NCI-H2227 (cell line): ENCODE measurements around the gene SLF2.
"Not testable (repeated sequence)": the region's sequence is repeated elsewhere in the genome, so short reads cannot be mapped to it uniquely, and the experiment has no call there.

Source experiments
- DNase-seq: peaks from one replicate; lab custom pipeline; 2025; ENCODE audit not compliant: unreplicated experiment; lab: John Stamatoyannopoulos, UW

Gene SLF2

DNA sequence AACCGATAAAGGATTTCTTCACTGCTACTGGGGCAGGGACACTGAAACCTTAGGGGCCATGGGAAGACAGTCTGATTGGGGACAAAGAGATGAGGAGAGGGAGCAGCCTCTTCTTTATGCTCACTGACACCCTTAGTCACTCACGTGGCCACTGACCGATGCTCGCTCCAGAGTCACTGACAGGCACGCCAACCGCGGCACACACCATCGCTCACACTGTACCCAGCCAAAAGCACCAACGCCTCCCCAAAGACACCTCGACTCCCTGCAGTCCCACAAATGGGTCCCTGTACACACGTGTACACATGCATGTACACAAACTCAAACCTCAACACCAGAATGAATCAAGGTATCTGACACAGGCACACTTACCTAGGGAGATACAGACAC lies 35.3 kb upstream of the SLF2 start:
- DNase-seq = no peak

DNA sequence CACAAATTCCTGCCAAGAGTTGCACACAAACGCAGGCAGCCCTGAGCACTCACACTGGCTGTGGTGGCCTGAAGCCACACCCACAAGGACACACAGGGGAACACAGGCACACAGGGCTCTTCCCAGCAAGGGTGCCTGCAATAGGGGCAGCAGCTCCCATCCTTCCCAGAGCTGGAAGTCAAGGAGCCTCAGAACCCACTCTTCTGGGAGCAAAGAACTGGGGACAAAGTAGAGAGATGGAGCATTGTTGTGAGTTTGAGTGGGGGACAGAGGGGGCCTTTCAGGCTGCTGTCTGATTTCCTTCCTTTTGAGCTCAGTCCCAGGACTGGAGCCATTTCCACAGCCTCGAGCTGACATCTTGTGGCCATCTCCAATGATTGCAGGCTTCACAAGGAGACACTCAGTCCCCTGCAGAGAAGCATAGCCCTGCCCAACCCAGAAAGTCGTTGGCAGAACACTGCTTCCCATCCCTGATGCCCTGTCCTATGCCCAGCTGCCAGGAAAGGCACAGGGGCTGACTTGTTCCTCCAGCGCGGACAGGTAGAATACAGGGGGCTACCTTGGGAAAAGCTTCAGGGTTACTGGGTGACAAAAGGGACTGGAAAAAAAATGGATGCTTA lies 34.4 kb upstream of the SLF2 start:
- peak; percentile 74 for DNase-seq

DNA sequence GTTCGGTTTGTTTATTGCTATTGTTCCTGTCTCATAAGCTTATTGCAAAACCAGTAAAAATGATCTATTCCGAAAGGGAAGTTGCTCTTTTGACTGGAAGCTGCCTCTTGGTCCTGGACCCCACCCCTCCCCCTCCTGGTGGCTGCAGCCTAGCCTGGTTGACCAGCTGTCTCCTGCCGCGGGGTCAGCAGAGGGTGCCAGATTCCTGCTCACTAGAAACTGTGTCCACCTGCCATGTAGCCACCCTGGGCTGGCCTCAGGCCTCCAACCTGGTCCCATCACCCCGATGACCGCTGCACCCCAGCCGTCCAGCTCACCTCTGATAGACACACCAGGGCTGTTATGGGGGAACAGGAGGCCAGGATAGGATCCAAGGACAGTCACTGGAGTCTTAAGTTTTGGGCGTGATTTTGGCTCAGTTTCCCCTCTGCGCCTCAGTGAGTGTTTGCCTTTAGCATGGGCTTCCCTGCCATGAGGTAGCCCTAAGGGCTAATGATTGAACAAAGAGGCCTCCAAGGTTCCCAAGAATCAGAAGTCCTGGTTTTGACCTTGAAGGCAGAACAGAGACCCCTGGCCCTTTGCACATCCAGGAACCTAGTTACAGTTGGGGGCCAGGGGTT lies 32.9 kb upstream of the SLF2 start:
- no peak for DNase-seq

DNA sequence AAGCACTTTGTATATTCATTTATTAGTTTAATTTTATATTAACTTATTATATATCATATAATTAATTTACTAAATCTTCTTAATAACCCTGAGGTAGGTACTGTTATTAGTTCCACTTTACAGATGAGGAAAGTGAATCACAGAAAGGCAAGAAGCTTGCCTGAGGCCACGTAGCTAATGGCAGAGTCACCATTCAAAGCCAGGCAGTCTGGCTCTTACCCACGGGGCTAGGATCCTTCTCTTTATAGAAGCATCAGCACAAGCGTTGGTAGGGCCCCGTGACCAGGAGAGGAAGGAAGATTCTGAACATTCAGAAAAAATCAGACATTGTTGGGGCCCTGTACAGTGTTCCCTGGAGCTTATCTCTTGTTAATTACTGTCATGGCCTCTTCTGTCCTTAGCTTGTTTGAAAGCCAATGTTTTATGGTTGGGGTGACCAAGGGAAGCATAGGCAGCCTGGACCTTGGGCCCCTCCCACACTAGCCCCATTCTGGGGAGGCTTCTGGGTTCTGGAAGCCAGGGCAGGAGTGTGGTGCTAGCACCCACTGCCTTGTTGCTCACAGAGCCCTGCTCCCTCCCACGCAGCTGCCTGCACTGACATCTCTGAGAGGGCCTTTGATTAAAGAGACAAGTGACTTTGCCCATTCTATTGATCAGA lies 31.1 kb upstream of the SLF2 start:
- no peak for DNase-seq

DNA sequence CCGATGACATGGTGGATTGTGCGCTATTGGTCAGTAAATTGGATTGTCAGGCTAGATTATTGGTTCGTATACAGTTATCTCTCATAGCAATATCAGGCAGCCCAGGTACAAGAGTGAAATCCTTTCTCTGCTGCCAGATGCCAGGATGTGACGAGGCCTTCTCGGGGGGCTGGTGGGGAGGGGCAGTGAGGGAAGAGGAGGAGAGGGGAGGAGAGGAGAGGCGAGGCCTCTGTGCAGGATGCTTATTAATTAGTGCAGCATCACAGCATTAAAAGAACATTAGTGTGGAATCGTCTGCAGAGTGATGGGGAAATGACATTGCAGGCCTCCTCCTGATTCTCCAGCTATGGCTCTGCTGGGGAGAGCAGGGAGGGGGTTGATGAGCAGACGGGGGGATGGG lies 30.5 kb upstream of the SLF2 start:
- DNase-seq = no peak

DNA sequence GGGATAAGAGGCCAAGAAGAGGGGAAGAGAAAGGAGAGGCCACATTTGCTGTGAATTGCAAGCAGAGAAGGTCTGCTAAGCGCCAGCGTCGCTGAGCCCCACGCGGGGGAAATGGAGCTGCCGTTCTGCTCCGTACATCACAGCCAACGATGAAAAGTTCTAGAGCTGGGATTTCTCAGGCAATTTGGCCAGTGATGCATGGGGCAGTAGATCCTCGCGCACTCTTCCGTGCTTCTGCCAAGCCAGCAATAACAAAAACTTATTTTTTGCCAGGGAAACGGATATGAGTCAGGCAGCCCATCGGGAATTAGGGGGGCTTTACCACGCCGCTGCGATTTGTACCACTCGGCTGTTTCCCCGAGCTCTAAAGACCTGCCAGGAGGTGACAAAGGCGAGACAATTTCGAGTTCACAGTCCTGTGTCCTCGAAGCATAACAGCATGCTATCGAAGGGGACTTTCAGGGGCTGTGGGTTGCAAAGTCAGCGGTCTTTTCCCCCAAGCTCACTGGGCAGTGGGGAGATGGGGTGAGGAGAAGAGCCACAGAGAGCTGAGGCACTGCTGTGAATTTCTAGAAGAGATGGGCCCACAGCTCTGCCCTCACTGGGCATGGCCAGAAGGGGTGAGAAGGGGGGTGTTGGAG lies 30.0 kb upstream of the SLF2 start:
- DNase-seq = no peak

DNA sequence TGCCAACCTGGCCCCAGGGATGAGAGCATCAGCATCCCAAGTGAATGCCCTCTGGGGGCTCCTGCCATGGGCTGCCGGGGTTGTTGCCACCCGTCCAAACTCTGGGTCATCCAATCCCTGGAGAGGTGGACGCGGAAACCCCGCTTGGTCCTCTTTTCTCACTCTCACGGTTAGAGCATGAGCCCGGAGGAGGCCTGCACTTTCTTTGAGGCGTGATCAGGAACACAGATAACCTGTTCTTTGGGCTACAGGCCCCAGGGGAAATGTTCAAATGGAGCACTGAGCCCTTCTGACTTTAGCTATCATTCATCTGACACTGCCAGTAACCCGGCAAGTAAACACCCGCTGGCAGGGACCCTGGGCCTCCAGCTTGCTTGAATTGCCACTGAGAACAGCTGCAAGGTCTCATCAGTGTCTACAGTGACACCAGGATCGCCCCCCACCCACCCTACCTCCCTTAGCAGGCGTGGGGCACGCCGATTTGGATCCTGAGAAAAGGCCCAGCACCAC lies 29.4 kb upstream of the SLF2 start:
- no peak for DNase-seq

DNA sequence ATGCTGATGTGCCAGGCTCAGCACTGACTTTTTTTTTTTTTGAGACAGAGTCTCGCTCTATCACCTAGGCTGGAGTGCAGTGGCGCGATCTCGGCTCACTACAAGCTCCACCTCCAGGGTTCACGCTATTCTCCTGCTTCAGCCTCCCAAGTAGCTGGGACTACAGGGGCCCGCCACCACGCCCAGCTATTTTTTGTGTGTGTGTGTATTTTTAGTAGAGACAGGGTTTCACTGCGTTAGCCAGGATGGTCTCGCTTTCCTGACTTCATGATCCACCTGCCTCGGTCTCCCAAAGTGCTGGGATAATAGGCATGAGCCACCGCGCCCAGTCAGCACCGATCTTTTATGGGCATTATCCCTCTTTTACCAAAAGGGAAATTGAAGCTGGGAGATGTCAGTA lies 27.2 kb upstream of the SLF2 start:
- not testable (repeated sequence) for DNase-seq

DNA sequence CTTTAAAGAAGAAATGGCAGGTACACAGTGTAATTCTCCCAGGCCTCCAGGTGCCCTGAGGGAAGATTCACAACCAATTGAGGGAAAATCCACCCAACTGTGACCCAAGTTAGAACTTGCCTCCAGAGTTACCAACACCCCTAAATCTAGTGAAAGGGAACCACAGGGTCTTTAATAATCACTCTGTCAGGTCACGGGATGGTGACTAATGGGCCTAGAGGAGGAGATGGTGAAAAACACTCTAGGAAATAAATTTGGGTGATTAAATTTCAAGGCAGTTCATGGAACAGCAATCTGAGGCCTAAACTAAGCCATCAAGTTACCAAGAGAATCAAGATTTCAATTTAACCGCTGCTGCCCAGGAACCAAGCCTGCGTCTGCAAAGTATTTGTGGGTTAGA lies 26.7 kb upstream of the SLF2 start:
- no peak for DNase-seq

DNA sequence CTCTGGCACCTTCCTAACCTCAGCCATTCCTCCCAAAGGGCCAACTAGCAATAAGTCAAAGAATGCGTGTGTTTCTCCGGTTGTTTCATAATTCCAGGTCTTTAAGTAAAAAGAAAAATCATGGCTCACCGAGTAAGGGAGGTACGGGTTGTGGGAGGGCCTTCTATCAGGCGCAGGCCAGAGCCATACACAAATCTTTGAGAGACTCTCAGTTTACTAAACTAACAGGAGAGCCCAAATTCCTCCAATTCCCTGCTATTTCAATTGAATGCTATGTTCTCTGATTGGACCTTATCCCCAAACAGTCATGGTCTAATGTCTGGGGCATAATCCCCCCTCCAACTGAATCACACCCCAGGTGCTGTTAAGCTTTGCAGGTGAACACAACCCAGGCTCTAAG lies 26.2 kb upstream of the SLF2 start:
- DNase-seq = no peak

DNA sequence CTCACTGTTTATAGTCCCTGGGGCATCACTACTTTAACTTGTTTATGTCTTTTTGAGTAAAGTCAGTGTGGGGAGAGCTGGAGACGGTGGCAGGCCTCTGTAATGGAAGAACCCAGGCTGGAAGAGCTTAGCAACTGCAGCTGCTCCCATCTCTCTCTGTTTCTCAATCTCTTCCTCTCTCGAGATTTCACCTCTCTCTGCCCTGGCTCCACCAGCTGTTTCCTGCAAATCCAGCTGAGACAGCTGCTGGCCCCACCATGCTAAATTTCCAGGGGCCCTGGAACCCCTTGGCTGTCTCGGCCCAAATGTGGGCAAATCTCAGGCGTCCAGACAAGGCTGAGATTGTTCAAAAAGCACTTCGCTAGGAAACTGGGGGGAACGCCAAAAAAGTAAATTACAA lies 25.8 kb upstream of the SLF2 start:
- DNase-seq = no peak

DNA sequence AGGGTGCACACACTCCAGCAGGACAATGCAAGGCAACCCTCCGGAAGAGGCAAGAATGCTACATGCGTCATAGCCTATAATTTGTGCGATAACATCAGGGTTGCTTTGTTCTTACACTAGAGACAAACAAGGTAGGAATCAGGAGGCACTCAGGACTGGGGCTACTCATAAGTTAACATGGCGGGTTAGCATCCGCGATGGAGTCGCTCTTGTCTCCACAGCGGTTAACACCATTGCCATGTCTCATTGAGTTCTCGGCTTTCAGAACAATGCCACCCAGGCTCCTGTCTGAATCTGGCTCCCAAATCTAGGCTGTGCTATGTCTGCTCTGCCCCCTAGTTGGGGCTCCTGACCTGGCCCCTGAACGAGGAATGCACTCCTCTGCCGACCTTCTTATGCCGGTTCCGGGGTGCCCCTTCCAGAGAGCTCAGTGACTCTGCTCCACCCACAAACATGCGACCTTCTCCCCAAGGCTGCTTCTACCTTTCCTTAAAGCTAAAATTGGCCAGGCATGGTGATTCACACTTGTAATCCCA lies 24.9 kb upstream of the SLF2 start:
- no peak for DNase-seq

DNA sequence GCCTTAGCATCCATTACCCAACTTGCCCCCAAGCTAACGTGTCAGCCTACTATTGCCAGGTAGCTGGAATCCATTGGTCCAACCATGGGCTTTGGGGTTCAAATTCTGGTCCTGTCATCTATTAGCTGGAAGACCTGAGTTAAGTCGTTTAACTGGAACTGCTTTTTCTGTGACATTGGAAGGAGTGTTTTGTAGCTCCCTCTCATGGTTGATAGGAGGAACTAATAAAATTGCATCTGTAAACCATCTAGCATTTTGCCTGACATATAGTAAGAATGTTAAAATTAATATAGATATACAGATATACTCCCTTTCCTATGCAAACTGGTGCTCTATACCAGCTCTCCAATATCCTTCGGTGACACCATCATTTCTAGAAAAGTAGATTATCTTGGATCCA lies 23.8 kb upstream of the SLF2 start:
- DNase-seq = no peak

DNA sequence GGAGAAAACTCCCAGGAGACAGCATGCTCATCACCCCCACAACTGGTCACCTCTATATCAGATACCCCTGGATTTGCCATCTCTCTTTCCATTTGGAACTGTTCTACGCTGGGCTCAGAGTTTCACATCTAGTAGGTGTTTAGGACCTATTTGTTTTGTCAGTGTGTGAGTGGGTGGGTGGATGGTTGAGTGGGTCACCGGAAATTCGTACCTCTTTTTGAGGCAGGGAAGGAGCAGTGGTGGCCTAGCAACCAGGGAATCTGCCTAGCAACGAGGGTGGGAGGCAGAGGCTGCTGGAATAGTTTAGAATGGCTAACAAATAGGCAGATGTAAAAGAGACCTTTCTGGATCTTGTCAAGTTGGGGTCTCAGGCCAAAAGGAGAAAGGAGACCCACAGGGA lies 23.2 kb upstream of the SLF2 start:
- DNase-seq = no peak

DNA sequence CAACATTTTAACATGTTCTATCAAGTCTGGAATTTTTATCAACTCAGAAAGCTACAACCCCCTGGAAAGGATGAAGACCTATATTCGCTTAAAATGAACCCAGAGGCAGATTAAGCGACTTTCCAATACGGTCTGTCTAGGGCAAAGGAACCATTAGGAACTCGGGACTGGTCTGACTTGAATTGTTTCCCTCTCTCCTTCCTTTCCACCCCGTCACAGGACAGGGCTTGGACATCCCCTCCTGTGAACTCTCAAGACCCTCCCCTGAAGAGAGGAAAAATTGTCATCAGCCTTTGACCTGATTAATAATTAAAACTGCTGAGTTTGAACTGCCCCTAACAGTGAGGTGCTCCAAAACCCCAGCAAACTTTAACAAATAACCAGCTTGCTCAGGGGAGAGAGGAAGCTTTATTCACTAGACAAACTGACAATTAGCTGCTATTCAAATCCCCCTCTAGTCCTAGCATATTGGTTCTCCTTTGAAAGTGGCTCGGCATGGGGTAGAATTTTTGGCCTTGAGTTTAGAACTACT lies 22.6 kb upstream of the SLF2 start:
- no peak for DNase-seq

DNA sequence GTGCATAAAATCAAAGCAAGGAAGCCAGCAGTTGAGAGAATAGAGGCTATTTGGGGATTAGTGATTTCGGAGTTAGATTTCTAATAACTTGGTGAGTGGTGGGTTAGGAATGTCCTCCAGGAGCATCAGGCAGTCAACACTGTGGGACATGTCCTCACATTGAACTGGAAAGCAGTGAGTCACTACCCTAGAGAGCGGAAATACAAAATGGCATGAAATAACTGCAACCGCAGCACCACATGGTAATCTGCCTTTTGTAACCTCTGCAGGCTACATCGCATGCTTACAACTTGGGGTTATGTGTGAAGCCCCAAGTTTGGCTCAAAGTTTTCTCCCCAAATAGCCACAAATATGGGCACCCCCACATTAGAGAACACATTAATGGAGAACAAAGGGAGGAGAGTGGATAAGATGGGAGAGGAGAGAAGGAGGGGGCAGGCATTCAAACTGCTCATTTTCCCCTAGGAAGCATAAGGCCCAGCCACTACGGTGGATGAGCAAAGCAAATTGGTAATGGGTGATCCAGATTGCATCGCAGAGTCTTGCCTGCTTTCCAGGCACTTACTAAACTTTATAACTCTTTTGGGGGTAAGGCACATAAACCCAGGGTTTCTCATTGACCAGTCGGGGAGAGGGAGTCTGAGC lies 22.0 kb upstream of the SLF2 start:
- DNase-seq = no peak

DNA sequence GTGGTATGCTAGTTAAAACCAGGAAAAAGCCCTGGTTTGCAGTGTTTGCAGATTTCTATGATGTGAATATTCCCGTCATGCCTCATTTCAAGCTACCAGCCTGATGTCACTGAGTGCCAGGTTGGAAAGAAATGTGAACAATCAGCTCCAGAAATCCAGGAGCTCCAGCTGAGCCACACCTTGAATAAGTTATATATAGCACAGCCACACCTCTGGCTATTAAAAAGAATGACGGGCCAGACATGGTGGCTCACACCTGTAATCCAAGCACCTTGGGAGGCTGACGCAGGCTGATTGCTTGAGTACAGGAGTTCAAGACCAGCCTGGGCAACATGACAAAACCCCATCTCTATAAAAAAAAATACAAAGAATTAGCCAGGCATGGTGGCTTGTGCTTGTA lies 18.7 kb upstream of the SLF2 start:
- no peak for DNase-seq

DNA sequence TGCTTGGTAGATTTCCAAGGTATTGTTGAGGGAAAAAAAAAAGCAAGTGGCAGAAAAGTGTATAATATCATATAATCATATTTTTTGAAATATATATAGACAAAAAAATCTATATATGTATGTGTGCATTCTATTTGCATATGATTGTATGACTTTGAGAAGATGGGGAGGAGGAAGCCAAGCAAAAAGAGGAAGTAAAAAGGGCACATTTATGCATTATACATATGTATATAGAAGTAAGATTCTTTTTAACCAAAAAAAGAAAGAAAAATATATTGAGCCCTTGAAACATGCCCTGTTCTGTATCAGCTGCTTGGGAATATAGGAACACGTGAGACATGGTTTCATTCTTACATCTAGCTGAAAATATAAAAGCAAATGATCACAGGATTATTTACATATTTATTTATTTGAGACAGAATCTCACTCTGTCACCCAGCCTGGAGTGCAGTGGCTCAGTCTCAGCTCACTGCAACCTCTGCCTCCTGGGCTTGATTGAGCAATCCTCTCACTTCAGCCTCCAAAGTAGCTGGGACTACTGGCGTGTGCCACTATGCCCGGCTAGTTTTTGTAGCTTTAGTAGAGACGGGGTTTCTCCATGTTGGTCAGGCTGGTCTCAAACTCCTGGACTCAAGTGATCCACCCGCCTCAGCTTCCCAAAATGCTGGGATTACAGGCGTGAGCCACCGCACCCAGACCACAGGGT lies 18.0 kb upstream of the SLF2 start:
- DNase-seq = no peak

DNA sequence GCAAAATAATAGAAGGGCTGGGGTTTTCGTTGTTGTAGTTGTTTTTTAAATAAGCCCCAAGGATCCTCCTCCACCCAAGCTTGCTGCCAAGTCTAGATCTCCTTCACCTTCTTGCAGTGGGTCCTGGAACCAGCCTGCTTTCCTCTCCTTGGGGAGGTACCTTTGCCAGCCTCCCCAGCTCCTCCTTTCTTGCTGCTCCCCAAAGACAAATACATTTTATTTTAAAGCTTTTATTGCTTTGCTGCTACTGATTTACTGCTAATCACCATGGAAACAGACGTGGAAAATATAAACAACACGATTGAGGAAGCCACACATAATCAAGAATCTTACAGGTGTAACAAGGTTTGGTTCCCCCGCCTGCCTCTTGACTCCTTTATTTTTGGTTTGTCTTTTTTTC lies 17.4 kb upstream of the SLF2 start:
- DNase-seq = no peak

DNA sequence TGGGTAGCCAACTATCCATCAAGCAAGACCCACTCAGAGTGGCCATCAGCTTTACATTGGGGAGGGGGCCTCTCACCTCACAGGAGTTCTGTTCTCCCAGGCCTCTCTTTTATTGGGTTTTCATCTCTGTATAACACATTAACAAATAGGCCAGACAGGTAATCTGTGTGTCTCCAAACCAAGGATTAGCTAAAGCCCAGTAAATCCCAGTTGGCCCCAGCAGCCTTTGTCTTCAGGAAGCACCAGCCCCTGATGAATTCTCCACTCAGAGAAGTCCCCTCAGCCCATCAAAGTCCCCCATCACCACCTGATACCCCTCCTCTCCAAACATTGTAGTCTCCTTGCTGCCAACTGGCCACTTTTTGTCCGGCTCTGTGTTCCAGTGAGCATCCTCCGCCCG lies 16.9 kb upstream of the SLF2 start:
- DNase-seq = no peak
